Panc1 (cell line): ENCODE data around the gene KRTAP1-4.

Source experiments
- CTCF ChIP-seq: fragments of 450-650 bp; IDR thresholded peaks from 2 replicates; pipeline ENCODE4 v1.5.1; 2017; ENCODE audit warnings: mild to moderate bottlenecking
- REST ChIP-seq, 2 experiments: IDR thresholded peaks; 2 replicates each; pipeline ENCODE4 v1.6.1; 2011 to 2012; ENCODE audit warnings: low read depth in 2 of 2, control low read depth in 1 of 2, low read length in 1 of 2, mild to moderate bottlenecking in 1 of 2, moderate library complexity in 1 of 2; ENCODE audit not compliant: insufficient read depth in 1 of 2
- TCF7L2 ChIP-seq: IDR thresholded peaks from 2 replicates; pipeline ENCODE4 v1.6.1; 2011; ENCODE audit warnings: mild to moderate bottlenecking, low read depth, low read length, inconsistent platforms

- TF ChIP-seq CTCF (no peak), TCF7L2 (no peak), REST (IDR thresholded peaks at IDR 0.05; ENCODE audit: insufficient read depth in 1 of 2, low read depth in 2 of 2, low read length in 1 of 2) (no peak)
Observed at GRCh38 chr17:41058741-41059140, 28.7 kb upstream of the KRTAP1-4 start.
